OCI-LY7 (cell line): ENCODE measurements around the gene PCNX3. TPM values are rescaled to one million over a fixed set of nuclear protein-coding genes. Genes with fewer than 3 reads are reported as not detected.

Source experiments
- BruUV-seq: library from RNA; stranded (reverse); fragments of 400-500 nt; replicated peaks from 2 replicates; lab custom pipeline; 2021; lab: Mats Ljungman, UMichigan
- CTCF ChIA-PET: fragments of 300-600 bp; sonication (Branson Sonifier 250); formaldehyde crosslinking; loops from one replicate; lab custom pipeline; 2022; ENCODE audit warnings: antibody characterized with exemption; ENCODE audit not compliant: unreplicated experiment; lab: Charles Lee
- POLR2A ChIA-PET: fragments of 300-600 bp; sonication (Branson Sonifier 250); formaldehyde crosslinking; loops from one replicate; lab custom pipeline; 2022; ENCODE audit warnings: antibody characterized with exemption; lab: Charles Lee
- DNase-seq: peaks from one replicate; pipeline ENCODE4 v3.0.0-alpha.2; 2015; ENCODE audit warnings: low spot score
- H2AFZ ChIP-seq: fragments of 200-600 bp; sonication (generic), shearing (Covaris generic); 2 replicates; pipeline ENCODE4 v1.6.1; 2014; ENCODE audit warnings: mild to moderate bottlenecking, antibody characterized with exemption, low read length, moderate library complexity
- H3K27ac ChIP-seq: fragments of 200-600 bp; sonication (generic); 2 replicates; pipeline ENCODE4 v1.5.1; 2014; ENCODE audit warnings: mixed run types, low read depth, mild to moderate bottlenecking, moderate library complexity, low read length, inconsistent platforms; ENCODE audit not compliant: poor library complexity, severe bottlenecking
- H3K36me3 ChIP-seq: fragments of 200-600 bp; sonication (generic); 2 replicates; pipeline ENCODE4 v1.6.1; 2014; ENCODE audit warnings: mild to moderate bottlenecking, antibody characterized with exemption, low read length, moderate library complexity, mixed read lengths; ENCODE audit not compliant: insufficient read depth
- H3K4me1 ChIP-seq: fragments of 200-600 bp; sonication (generic); 2 replicates; pipeline ENCODE4 v1.5.1; 2014; ENCODE audit warnings: mild to moderate bottlenecking, low read length; ENCODE audit not compliant: insufficient read depth, poor library complexity, severe bottlenecking
- H3K4me2 ChIP-seq: fragments of 200-600 bp; sonication (generic); 2 replicates; pipeline ENCODE4 v1.6.1; 2014; ENCODE audit warnings: mild to moderate bottlenecking, low read length
- H3K4me3 ChIP-seq: fragments of 200-600 bp; sonication (generic); 2 replicates; pipeline ENCODE4 v1.5.1; 2014; ENCODE audit warnings: mild to moderate bottlenecking, low read depth, low read length; ENCODE audit not compliant: poor library complexity, severe bottlenecking
- H3K79me2 ChIP-seq: fragments of 200-600 bp; sonication (generic); 2 replicates; pipeline ENCODE4 v1.6.1; 2016; ENCODE audit warnings: low read depth, mild to moderate bottlenecking, low read length, moderate library complexity, mixed read lengths; ENCODE audit not compliant: insufficient read depth
- H3K9me2 ChIP-seq: fragments of 200-600 bp; sonication (generic); 2 replicates; pipeline ENCODE4 v1.6.1; 2016; ENCODE audit warnings: mild to moderate bottlenecking, low read length, mixed read lengths; ENCODE audit not compliant: insufficient read depth
- H3K9me3 ChIP-seq: fragments of 200-600 bp; sonication (generic); 2 replicates; pipeline ENCODE4 v1.6.1; 2014; ENCODE audit warnings: mild to moderate bottlenecking, mixed run types, low read length, mixed read lengths
- H4K20me1 ChIP-seq: fragments of 200-600 bp; sonication (generic); 2 replicates; pipeline ENCODE4 v1.6.1; 2014; ENCODE audit warnings: mild to moderate bottlenecking, antibody characterized with exemption, low read length, moderate library complexity, mixed read lengths; ENCODE audit not compliant: insufficient read depth
- EZH2phosphoT487 ChIP-seq: fragments of 200-600 bp; sonication (generic); IDR thresholded peaks from 2 replicates; pipeline ENCODE4 v1.6.1; 2018; ENCODE audit warnings: low read depth, borderline replicate concordance, mild to moderate bottlenecking, mixed run types, antibody characterized with exemption, low read length, moderate library complexity, mixed read lengths
- intact Hi-C: fragments of 100-400 bp; cut with micrococcal nuclease; formaldehyde crosslinking; loops from one replicate; pipeline ENCODE4 v1.10.0; 2022; ENCODE audit not compliant: unreplicated experiment
- total RNA-seq, 2 experiments: library from RNA; depleted of rRNA in 1 of 2; stranded (reverse); fragments of >200 nt in 1 of 2; shearing (Covaris generic) in 1 of 2; gene quantifications; 2 replicates each; pipeline ENCODE4 v1.2.3, GENCODE V29; 2014 to 2022
- TF ChIP-seq, protein P1 (sequence below): fragments of 200-600 bp; sonication (generic); conservative IDR thresholded peaks from 2 replicates; pipeline ENCODE4 v1.5.1; 2014; ENCODE audit warnings: mild to moderate bottlenecking, antibody characterized with exemption, low read length, moderate library complexity, mixed read lengths

Gene PCNX3
- total RNA-seq, 2 experiments from 2014 or later, result 36.2 to 66.7 TPM

DNA sequence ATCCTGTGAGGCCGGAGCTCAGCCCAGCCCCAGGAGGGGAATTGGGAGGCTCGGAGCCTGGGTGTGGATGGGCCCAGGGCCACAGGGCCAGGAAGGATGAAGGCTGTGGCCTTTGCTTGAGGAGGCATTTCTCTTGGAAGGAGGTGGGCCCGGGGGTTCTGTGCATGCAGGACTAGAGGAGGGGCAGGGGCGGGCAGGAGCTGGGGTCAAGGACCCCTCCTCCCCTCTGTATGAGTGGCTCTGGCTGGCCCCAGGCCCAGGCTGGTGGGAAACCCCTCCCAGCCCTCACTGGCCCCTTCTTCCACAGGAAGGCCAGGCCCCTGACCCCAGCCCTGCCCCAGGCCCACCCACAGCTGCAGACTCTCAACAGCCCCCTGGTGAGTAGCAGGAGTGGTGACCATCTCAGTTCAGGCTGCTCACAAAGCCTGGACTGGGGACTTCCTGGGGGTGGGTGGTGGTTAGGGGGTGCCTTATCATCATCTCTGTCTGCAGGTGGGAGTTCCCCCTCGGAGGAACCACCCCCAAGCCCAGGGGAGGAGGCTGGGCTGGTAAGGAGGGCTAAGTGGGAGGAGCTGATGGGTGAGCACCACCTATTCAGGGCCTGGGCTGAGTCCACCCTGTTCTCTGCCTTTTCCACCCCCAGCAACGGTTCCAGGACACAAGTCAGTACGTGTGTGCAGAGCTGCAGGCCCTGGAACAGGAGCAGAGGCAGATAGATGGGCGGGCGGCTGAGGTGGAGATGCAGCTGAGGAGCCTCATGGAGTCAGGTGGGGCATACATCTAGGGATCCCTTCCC lies 25.9 kb upstream of the PCNX3 start:
- TF ChIP-seq EZH2phosphoT487, result no peak
- TF ChIP-seq, protein P1, sequence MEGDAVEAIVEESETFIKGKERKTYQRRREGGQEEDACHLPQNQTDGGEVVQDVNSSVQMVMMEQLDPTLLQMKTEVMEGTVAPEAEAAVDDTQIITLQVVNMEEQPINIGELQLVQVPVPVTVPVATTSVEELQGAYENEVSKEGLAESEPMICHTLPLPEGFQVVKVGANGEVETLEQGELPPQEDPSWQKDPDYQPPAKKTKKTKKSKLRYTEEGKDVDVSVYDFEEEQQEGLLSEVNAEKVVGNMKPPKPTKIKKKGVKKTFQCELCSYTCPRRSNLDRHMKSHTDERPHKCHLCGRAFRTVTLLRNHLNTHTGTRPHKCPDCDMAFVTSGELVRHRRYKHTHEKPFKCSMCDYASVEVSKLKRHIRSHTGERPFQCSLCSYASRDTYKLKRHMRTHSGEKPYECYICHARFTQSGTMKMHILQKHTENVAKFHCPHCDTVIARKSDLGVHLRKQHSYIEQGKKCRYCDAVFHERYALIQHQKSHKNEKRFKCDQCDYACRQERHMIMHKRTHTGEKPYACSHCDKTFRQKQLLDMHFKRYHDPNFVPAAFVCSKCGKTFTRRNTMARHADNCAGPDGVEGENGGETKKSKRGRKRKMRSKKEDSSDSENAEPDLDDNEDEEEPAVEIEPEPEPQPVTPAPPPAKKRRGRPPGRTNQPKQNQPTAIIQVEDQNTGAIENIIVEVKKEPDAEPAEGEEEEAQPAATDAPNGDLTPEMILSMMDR, result no peak
- H3K4me3 ChIP-seq, result no peak overlapping the region
- no peak overlapping the region for H3K27ac ChIP-seq
- intact Hi-C loops, result no loop called here
- POLR2A ChIA-PET, result interaction anchor here (1.2 kb wide), 1 partner anchor 13 kb away, joined by 4 read pairs; no protein-coding TSS in a partner anchor
- peak; percentile 36 for DNase-seq
- H3K79me2 ChIP-seq, result no peaks in the 10 kb centered on the region
- peaks cover 36% of the 10 kb centered on the region for H3K4me1 ChIP-seq
- H3K9me3 ChIP-seq, result no peaks in the 10 kb centered on the region
- H2AFZ ChIP-seq, result no peak overlapping the region
- CTCF ChIA-PET, result interaction anchor here (0.6 kb wide), 1 partner anchor 31 kb away, joined by 4 read pairs; no protein-coding TSS in a partner anchor
- H3K4me2 ChIP-seq, result no peak overlapping the region
- no TSS peak for BruUV-seq
- H3K9me2 ChIP-seq, result no peaks in the 10 kb centered on the region
- no peaks in the 10 kb centered on the region for H4K20me1 ChIP-seq
- peaks cover 26% of the 10 kb centered on the region; the same call in 1 of the 2 replicates for H3K36me3 ChIP-seq

DNA sequence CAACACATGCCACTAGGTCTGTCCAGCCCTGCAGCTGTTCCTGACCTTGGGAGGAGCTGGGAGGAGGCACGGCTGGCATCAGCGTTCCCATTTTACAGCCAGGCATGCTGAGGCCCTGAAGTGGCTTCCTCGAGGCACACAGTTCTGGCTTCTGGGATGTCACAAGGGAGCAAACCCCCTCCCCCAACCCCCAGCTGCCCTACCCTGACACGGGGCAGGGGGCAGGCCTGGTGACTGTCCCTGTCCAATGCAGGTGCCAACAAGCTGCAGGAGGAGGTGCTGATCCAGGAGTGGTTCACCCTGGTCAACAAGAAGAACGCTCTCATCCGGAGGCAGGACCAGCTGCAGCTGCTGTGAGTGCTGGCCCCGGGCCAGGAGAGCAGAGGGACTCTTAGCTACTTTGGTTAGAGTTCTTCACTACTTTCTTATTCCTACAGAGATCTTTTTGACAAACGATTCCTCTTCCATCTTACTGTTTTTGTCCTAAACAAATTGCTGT lies 25.3 kb upstream of the PCNX3 start:
- H3K79me2 ChIP-seq, result no peaks in the 10 kb centered on the region
- H3K4me2 ChIP-seq, result no peak overlapping the region
- no peaks in the 10 kb centered on the region for H3K9me2 ChIP-seq
- no peaks in the 10 kb centered on the region for H4K20me1 ChIP-seq
- H3K9me3 ChIP-seq, result no peaks in the 10 kb centered on the region
- intact Hi-C loops, result no loop called here
- no peak overlapping the region for H2AFZ ChIP-seq
- peaks cover 36% of the 10 kb centered on the region for H3K4me1 ChIP-seq
- no peak overlapping the region for H3K27ac ChIP-seq
- BruUV-seq, result no TSS peak
- ChIA-PET POLR2A (interaction anchor here (1.2 kb wide), 1 partner anchor 13 kb away, joined by 4 read pairs; no protein-coding TSS in a partner anchor), CTCF (no interaction called here)
- peaks cover 26% of the 10 kb centered on the region; the same call in 1 of the 2 replicates for H3K36me3 ChIP-seq
- no peak for TF ChIP-seq EZH2phosphoT487
- TF ChIP-seq, protein P1, result no peak
- no peak overlapping the region for H3K4me3 ChIP-seq
- no peak for DNase-seq
